ENCODE measurements around the gene NAV3.

GRCh38 chr12:78183824-78184223 is 353.1 kb downstream of the NAV3 start:
- TF ChIP-seq CTCF (IDR thresholded peaks at IDR 0.05) (no peak), EZH2phosphoT487 (IDR thresholded peaks at IDR 0.05) (no peak), EZH2 (IDR thresholded peaks at IDR 0.05) (no peak)

Measured in neural progenitor cell (in vitro differentiated cells).